ENCODE results near the gene ITGB3BP. TPM values are rescaled to one million over a fixed set of nuclear protein-coding genes. Genes with fewer than 3 reads are reported as not detected.

ITGB3BP gene
- polyA plus RNA-seq, 2 of the 4 experiments (the other 2 are of a cell fraction): 31.6 to 45.8 TPM

DNA sequence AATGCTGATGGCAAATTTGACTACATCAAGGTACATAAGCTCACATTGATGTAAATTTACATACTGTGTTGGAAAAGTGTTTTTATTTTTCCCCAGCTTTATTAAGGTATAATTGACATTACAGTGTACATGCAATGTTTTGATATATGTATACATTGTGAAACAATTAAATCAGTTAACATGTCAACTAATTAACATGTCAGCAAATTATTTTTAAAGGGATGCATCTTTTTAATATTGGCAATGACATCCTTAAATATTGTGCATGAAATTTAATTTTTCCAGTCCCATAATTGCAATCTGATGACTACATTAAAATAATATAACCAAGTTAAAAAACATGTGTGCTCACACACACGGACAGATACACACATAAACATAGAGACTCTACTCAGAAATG lies 9.7 kb upstream of the ITGB3BP start:
- TF ChIP-seq JUNB (IDR thresholded peaks at IDR 0.05) (no peak), MAFK (IDR thresholded peaks at IDR 0.05; ENCODE audit: partially characterized antibody) (peak; percentile 48)
- ChIA-PET POLR2A (no interaction called here), CTCF (no interaction called here)
- DNase-seq (ENCODE audit: low read depth in 1 of 2, low spot score in 1 of 2) (no peak), FAIRE-seq (no peak), ATAC-seq (no peak)
- no peaks in the 10 kb centered on the region for H3K4me1 ChIP-seq
- H3K27ac ChIP-seq: no peak overlapping the region
- no peak overlapping the region for H3K4me2 ChIP-seq
- H3K9me3 ChIP-seq: no peaks in the 10 kb centered on the region
- WGBS (ENCODE audit: missing lambda C conversion rate): 70% methylated on average over 1 of the region's 1 CpG
- no peak overlapping the region for H3K4me3 ChIP-seq

DNA sequence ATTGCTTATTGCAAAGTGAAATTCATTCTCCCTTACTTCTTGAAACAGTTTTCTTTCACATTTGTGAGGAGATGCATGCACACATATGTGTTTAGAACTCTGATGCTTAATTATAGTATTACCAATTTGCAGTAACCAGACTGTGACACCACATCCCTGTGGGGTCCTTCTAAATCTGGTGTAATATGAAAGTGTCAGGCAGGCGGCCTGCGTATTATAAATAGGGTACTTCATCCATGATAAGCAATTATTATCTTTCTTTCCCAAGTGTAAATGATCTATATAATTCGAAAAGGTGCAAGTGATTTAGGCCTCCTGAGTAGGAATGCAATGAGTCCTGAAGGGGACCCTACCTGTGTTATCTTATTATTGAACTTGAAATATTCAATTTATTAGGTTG lies 1.2 kb upstream of the ITGB3BP start:
- Histone ChIP-seq H3K4me3 (peak overlapping the region; percentile 58), H3K4me2 (peak overlapping the region; percentile 74), H3K4me1 (peaks cover 17% of the 10 kb centered on the region; the same call in 2 of the 3 replicates), H3K9me3 (no peaks in the 10 kb centered on the region), H3K27ac (peak overlapping the region; percentile 86 to 97)
- POLR2A ChIA-PET: no interaction called here
- peak in 1 of 2 experiments; percentile 2 for DNase-seq (ENCODE audit: low read depth in 1 of 2, low spot score in 1 of 2)
- no peak for FAIRE-seq
- TF ChIP-seq ESRRA (IDR thresholded peaks at IDR 0.05; ENCODE audit: borderline replicate concordance, low read length): no peak
- no peak for TF ChIP-seq HEYL (CRISPR knock-in tag; IDR thresholded peaks at IDR 0.05)
- TF ChIP-seq CBX2 (IDR thresholded peaks at IDR 0.05; ENCODE audit: borderline replicate concordance, low read depth): no peak
- TF ChIP-seq MAFK (IDR thresholded peaks at IDR 0.05; ENCODE audit: partially characterized antibody): no peak
- no peak for TF ChIP-seq ZC3H11A (IDR thresholded peaks at IDR 0.05)
- CTCF ChIA-PET: no interaction called here
- 33% methylated on average over 3 of the region's 3 CpGs for WGBS (ENCODE audit: missing lambda C conversion rate)
- no peak for ATAC-seq

DNA sequence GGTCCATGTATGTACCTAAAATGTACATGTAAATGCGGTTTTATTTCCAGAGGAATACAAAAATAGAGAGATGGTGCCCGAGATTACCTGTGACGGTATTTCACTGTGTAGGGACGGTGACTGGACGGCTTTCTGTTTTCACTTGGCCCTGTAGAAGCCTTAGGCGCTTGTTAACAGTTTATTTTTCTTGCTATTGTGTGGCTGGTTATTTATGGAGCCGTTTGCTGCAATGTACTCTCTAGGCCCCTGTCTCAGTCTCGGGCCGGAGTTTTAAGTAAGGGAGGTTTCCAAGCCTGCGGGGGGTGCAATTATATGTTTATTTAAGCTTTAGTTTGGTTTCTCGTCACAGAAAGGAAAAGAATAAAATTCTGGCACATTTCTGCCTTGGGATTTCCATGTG lies 713 bp upstream of the ITGB3BP start:
- CTCF ChIA-PET: interaction anchor here (0.7 to 0.8 kb wide), 2 partner anchors 14 to 15 kb away, joined by 3 read pairs; no protein-coding TSS in a partner anchor
- POLR2A ChIA-PET: no interaction called here
- FAIRE-seq (no peak), ATAC-seq (peak; percentile 18 to 20; a peak in 5 of 6 replicates), DNase-seq (ENCODE audit: low read depth in 1 of 2, low spot score in 1 of 2) (peak in 1 of 2 experiments; percentile 1)
- Histone ChIP-seq H3K4me1 (peaks cover 17% of the 10 kb centered on the region; the same call in 2 of the 3 replicates), H3K4me3 (peak overlapping the region; percentile 58), H3K9me3 (no peaks in the 10 kb centered on the region), H3K27ac (peak overlapping the region; percentile 86 to 97), H3K4me2 (peak overlapping the region; percentile 74)
- TF ChIP-seq CBX8 (IDR thresholded peaks at IDR 0.05) (no peak), KDM5A (IDR thresholded peaks at IDR 0.05) (no peak), ESRRA (IDR thresholded peaks at IDR 0.05; ENCODE audit: borderline replicate concordance, low read length) (no peak), FOSB (CRISPR knock-in tag; IDR thresholded peaks at IDR 0.05) (no peak), HOXA7 (CRISPR knock-in tag; IDR thresholded peaks at IDR 0.05) (no peak)
- TF ChIP-seq, protein P1, sequence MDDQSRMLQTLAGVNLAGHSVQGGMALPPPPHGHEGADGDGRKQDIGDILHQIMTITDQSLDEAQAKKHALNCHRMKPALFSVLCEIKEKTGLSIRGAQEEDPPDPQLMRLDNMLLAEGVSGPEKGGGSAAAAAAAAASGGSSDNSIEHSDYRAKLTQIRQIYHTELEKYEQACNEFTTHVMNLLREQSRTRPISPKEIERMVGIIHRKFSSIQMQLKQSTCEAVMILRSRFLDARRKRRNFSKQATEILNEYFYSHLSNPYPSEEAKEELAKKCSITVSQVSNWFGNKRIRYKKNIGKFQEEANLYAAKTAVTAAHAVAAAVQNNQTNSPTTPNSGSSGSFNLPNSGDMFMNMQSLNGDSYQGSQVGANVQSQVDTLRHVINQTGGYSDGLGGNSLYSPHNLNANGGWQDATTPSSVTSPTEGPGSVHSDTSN (IDR thresholded peaks at IDR 0.05): no peak
- TF ChIP-seq, protein P2, sequence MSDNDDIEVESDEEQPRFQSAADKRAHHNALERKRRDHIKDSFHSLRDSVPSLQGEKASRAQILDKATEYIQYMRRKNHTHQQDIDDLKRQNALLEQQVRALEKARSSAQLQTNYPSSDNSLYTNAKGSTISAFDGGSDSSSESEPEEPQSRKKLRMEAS (IDR thresholded peaks at IDR 0.05): no peak
- 1% methylated on average over 11 of the region's 11 CpGs for WGBS (ENCODE audit: missing lambda C conversion rate)

DNA sequence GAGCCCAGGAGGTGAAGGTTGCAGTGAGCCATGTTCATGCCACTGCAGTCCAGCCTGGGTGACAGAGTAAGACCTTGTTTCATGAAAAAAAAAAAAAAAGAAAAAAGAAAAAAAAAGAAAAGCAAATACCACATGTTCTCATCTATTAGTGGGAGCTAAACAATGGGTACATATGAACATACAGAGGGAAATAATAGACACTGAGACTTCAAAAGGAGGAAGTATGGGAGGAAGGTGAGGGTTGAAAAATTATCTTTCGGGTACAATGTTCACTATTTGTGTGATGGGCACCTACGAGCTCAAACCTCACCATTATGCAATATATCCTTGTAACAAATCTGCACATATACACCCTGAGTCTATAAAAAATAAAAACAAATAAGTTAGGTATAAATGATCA lies 6.4 kb downstream of the ITGB3BP start:
- DNase-seq (ENCODE audit: low read depth in 1 of 2, low spot score in 1 of 2): no peak

More for the DNA sequence above, 6.4 kb downstream of the ITGB3BP start:
- H3K27ac ChIP-seq: no peak overlapping the region
- 0 out of 3 replicates have a peak, but pooled peaks cover 5% of the 10 kb centered on the region for H3K9me3 ChIP-seq
- H3K4me2 ChIP-seq: no peak overlapping the region
- TF ChIP-seq TFCP2L1 (CRISPR knock-in tag; IDR thresholded peaks at IDR 0.05) (no peak), CHD4 (IDR thresholded peaks at IDR 0.05; ENCODE audit: borderline replicate concordance) (no peak), ZC3H11A (IDR thresholded peaks at IDR 0.05) (no peak), EHMT2 (IDR thresholded peaks at IDR 0.05; ENCODE audit: low read depth) (no peak), PHF8 (IDR thresholded peaks at IDR 0.05; ENCODE audit: borderline replicate concordance, low read depth) (no peak), NFE2L2 (conservative IDR thresholded peaks at IDR 0.05; ENCODE audit: low read length) (no peak)
- TF ChIP-seq, protein P2 (IDR thresholded peaks at IDR 0.05): no peak
- TF ChIP-seq, protein P3, sequence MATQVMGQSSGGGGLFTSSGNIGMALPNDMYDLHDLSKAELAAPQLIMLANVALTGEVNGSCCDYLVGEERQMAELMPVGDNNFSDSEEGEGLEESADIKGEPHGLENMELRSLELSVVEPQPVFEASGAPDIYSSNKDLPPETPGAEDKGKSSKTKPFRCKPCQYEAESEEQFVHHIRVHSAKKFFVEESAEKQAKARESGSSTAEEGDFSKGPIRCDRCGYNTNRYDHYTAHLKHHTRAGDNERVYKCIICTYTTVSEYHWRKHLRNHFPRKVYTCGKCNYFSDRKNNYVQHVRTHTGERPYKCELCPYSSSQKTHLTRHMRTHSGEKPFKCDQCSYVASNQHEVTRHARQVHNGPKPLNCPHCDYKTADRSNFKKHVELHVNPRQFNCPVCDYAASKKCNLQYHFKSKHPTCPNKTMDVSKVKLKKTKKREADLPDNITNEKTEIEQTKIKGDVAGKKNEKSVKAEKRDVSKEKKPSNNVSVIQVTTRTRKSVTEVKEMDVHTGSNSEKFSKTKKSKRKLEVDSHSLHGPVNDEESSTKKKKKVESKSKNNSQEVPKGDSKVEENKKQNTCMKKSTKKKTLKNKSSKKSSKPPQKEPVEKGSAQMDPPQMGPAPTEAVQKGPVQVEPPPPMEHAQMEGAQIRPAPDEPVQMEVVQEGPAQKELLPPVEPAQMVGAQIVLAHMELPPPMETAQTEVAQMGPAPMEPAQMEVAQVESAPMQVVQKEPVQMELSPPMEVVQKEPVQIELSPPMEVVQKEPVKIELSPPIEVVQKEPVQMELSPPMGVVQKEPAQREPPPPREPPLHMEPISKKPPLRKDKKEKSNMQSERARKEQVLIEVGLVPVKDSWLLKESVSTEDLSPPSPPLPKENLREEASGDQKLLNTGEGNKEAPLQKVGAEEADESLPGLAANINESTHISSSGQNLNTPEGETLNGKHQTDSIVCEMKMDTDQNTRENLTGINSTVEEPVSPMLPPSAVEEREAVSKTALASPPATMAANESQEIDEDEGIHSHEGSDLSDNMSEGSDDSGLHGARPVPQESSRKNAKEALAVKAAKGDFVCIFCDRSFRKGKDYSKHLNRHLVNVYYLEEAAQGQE (IDR thresholded peaks at IDR 0.05): no peak
- TF ChIP-seq, protein P4, sequence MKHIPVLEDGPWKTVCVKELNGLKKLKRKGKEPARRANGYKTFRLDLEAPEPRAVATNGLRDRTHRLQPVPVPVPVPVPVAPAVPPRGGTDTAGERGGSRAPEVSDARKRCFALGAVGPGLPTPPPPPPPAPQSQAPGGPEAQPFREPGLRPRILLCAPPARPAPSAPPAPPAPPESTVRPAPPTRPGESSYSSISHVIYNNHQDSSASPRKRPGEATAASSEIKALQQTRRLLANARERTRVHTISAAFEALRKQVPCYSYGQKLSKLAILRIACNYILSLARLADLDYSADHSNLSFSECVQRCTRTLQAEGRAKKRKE (CRISPR knock-in tag; IDR thresholded peaks at IDR 0.05; ENCODE audit: low read depth): no peak
- TF ChIP-seq, protein P5, sequence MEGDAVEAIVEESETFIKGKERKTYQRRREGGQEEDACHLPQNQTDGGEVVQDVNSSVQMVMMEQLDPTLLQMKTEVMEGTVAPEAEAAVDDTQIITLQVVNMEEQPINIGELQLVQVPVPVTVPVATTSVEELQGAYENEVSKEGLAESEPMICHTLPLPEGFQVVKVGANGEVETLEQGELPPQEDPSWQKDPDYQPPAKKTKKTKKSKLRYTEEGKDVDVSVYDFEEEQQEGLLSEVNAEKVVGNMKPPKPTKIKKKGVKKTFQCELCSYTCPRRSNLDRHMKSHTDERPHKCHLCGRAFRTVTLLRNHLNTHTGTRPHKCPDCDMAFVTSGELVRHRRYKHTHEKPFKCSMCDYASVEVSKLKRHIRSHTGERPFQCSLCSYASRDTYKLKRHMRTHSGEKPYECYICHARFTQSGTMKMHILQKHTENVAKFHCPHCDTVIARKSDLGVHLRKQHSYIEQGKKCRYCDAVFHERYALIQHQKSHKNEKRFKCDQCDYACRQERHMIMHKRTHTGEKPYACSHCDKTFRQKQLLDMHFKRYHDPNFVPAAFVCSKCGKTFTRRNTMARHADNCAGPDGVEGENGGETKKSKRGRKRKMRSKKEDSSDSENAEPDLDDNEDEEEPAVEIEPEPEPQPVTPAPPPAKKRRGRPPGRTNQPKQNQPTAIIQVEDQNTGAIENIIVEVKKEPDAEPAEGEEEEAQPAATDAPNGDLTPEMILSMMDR (IDR thresholded peaks at IDR 0.05): no peak
- FAIRE-seq: no peak
- CTCF ChIA-PET: interaction anchor here (0.7 kb wide), 1 partner anchor 21 kb away, joined by 5 read pairs; no protein-coding TSS in a partner anchor
- WGBS (ENCODE audit: missing lambda C conversion rate): 84% methylated on average over 2 of the region's 2 CpGs
- H3K4me1 ChIP-seq: peaks cover 2% of the 10 kb centered on the region; the same call in 1 of the 3 replicates
- ATAC-seq: no peak
- POLR2A ChIA-PET: no interaction called here
- H3K4me3 ChIP-seq: no peak overlapping the region
